ENCODE results near the gene ASTN1. TPM values are rescaled to one million over a fixed set of nuclear protein-coding genes. Genes with fewer than 3 reads are reported as not detected.

Gene ASTN1
- total and polyA plus RNA-seq, 2 experiments from 2014 or later: 9.3 to 34.2 TPM

DNA sequence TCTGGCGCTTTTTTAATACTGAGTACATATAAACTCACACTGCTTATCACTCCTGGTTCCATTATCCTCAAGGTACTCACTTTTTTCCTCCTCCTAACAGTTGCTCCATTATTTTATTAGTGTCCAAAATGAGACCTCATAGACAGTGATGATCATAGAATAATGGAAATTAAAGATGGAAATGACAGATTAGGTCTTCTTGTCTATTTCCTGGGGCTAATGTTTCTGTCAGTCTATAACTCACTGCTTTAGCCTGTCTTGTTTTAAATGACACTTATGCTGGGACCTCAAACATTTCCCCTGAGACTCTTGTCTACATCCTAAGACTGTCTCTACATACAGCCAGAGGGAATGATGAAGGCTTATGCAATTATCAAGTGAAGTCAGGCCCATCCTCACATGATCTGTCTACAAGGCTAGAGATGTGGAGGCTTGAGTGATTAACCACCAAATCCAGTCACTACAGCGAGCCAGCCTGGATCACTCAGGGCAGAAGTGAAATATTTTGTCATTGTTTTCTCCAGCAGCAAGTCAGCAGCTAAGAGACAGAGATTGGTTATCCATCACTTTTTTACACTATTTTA is 152.1 kb downstream of the ASTN1 start:
- no peak for DNase-seq (ENCODE audit: low read depth in 1 of 2, low spot score in 1 of 2)
- H3K4me3 ChIP-seq: no peak overlapping the region

DNA sequence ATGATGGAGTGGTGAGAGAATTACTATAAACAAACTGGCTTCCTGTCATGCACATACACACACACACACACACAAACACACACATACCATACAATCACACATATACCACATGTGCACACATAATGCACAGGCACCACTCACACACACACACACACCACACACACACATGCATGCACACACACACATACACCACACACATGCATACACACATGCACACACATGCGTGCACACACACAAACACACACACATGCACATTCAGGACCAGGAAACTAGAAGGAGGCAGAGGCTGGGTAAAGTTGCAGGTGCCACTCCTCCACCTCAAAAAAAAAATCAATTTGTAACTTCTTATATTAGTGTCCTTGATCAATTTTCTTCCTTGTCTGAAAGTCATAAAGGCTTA is 153.0 kb downstream of the ASTN1 start:
- TF ChIP-seq, protein P1, sequence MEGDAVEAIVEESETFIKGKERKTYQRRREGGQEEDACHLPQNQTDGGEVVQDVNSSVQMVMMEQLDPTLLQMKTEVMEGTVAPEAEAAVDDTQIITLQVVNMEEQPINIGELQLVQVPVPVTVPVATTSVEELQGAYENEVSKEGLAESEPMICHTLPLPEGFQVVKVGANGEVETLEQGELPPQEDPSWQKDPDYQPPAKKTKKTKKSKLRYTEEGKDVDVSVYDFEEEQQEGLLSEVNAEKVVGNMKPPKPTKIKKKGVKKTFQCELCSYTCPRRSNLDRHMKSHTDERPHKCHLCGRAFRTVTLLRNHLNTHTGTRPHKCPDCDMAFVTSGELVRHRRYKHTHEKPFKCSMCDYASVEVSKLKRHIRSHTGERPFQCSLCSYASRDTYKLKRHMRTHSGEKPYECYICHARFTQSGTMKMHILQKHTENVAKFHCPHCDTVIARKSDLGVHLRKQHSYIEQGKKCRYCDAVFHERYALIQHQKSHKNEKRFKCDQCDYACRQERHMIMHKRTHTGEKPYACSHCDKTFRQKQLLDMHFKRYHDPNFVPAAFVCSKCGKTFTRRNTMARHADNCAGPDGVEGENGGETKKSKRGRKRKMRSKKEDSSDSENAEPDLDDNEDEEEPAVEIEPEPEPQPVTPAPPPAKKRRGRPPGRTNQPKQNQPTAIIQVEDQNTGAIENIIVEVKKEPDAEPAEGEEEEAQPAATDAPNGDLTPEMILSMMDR (IDR thresholded peaks at IDR 0.05; ENCODE audit: low read depth, low read length): no peak
- no peak for DNase-seq (ENCODE audit: low read depth in 1 of 2, low spot score in 1 of 2)
- Histone ChIP-seq H3K27me3 (no peaks in the 10 kb centered on the region), H3K4me1 (ENCODE audit: low read depth) (peaks cover 35% of the 10 kb centered on the region), H3K4me3 (no peak overlapping the region), H3K27ac (no peak overlapping the region), H3K9me3 (ENCODE audit: low read depth) (no peaks in the 10 kb centered on the region), H3K36me3 (no peaks in the 10 kb centered on the region)

More for the DNA sequence above, 152.1 kb downstream of the ASTN1 start:
- Histone ChIP-seq H3K27ac (no peak overlapping the region), H3K36me3 (no peaks in the 10 kb centered on the region), H3K4me1 (ENCODE audit: low read depth) (peaks cover 40% of the 10 kb centered on the region), H3K9me3 (ENCODE audit: low read depth) (no peaks in the 10 kb centered on the region), H3K27me3 (no peaks in the 10 kb centered on the region)
- TF ChIP-seq, protein P1 (IDR thresholded peaks at IDR 0.05; ENCODE audit: low read depth, low read length): no peak

GRCh38 chr1:177010211-177010825 is 154.2 kb downstream of the ASTN1 start:
- Histone ChIP-seq H3K9me3 (ENCODE audit: low read depth) (no peaks in the 10 kb centered on the region), H3K4me3 (no peak overlapping the region), H3K27ac (peak overlapping the region; percentile 78), H3K4me1 (ENCODE audit: low read depth) (peaks cover 23% of the 10 kb centered on the region), H3K27me3 (no peaks in the 10 kb centered on the region), H3K36me3 (no peaks in the 10 kb centered on the region)
- DNase-seq (ENCODE audit: low read depth in 1 of 2, low spot score in 1 of 2): peak in 1 of 2 donors; percentile 39
- TF ChIP-seq, protein P1 (IDR thresholded peaks at IDR 0.05; ENCODE audit: low read depth, low read length): no peak

DNA sequence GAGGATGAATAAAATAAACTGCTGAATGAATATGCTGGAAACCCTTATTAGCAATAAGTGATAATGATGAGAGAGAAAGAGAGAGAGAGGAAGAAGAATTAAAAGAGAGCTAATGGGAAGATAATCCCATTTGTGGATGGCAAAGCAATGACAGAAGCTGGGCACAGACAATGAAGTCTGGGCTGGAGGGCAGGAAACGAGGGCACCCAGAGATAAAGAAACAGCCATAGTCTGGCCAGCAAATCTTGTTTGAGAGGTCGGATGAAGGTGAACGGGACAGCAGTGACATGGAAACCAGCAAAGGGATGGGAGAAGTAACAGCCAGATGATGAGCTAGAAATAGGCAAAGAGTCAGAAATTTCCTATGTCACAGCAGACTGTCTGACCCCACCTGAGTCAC is 155.9 kb downstream of the ASTN1 start:
- no peak for DNase-seq (ENCODE audit: low read depth in 1 of 2, low spot score in 1 of 2)
- H3K27ac ChIP-seq: no peak overlapping the region
- H3K4me3 ChIP-seq: no peak overlapping the region
- no peaks in the 10 kb centered on the region for H3K27me3 ChIP-seq
- H3K36me3 ChIP-seq: no peaks in the 10 kb centered on the region
- peaks cover 18% of the 10 kb centered on the region for H3K4me1 ChIP-seq (ENCODE audit: low read depth)
- H3K9me3 ChIP-seq (ENCODE audit: low read depth): no peaks in the 10 kb centered on the region
- TF ChIP-seq, protein P1 (IDR thresholded peaks at IDR 0.05; ENCODE audit: low read depth, low read length): no peak

DNA sequence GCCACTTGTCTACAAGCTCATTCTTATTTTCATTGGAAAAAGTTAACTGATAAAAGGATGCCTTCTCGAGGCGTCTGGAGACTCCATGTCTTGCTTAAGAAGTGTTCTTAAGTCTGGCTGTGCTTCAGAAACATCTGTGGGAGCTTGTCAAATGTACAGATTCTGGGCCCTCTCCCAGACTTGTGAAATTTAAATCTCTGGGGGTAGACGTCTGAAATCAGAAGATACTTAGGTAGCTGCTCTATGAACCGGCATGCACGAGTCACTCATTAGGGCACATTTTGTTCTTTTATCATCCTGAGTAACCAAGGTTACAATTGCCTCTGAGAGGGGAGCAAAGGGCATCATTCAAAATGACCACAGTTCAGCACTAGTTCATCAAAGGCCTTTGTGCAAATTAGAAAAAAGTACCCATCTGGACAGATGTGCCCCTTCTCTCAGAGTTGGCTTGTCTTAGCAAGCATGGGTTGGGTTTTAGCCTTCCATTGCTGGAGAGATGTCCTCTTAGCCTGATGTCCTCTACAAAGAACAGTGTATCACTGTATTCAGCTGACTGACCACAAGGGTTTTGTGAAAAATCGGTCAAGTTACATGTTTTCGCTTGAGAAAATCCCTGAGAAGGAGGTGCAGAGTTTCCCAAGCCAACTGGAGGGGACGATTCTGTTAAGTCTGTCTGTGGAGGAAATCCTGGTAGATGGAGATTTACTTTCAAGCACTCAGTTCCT is 156.9 kb downstream of the ASTN1 start:
- Histone ChIP-seq H3K4me3 (no peak overlapping the region), H3K4me1 (ENCODE audit: low read depth) (peaks cover 18% of the 10 kb centered on the region), H3K9me3 (ENCODE audit: low read depth) (no peaks in the 10 kb centered on the region), H3K27ac (no peak overlapping the region), H3K36me3 (no peaks in the 10 kb centered on the region), H3K27me3 (no peaks in the 10 kb centered on the region)
- DNase-seq (ENCODE audit: low read depth in 1 of 2, low spot score in 1 of 2): peak in 1 of 2 donors; percentile 82
- TF ChIP-seq, protein P1 (IDR thresholded peaks at IDR 0.05; ENCODE audit: low read depth, low read length): no peak

Data from cardiac muscle cell (in vitro differentiated cells and primary cell).